ENCODE data around the gene NR3C1.

The NR3C1 gene

GRCh38 chr5:143443330-143443729, 39.8 kb upstream of the NR3C1 start:
- no peak for DNase-seq (ENCODE audit: low read depth)
- H3K4me3 ChIP-seq (ENCODE audit: low read length) = no peak overlapping the region
- no peak for TF ChIP-seq CTCF (conservative IDR thresholded peaks at IDR 0.05; ENCODE audit: low read length)

- no peak overlapping the region for H3K4me3 ChIP-seq (ENCODE audit: low read length)
- peak; percentile 52 for DNase-seq (ENCODE audit: low read depth)
- no peak for TF ChIP-seq CTCF (conservative IDR thresholded peaks at IDR 0.05; ENCODE audit: low read length)
These were observed 38.9 kb upstream of the NR3C1 start for GRCh38 chr5:143442385-143442784.

GRCh38 chr5:143440448-143441115, 37.1 kb upstream of the NR3C1 start:
- DNase-seq (ENCODE audit: low read depth) = peak; percentile 40
- no peak for TF ChIP-seq CTCF (conservative IDR thresholded peaks at IDR 0.05; ENCODE audit: low read length)
- no peak overlapping the region for H3K4me3 ChIP-seq (ENCODE audit: low read length)

GRCh38 chr5:143437666-143438273, 34.3 kb upstream of the NR3C1 start:
- TF ChIP-seq CTCF (conservative IDR thresholded peaks at IDR 0.05; ENCODE audit: low read length) = no peak
- DNase-seq (ENCODE audit: low read depth) = no peak

GRCh38 chr5:143436871-143437270, 33.4 kb upstream of the NR3C1 start:
- DNase-seq (ENCODE audit: low read depth) = no peak
- no peak for TF ChIP-seq CTCF (conservative IDR thresholded peaks at IDR 0.05; ENCODE audit: low read length)

More at GRCh38 chr5:143437666-143438273, 34.3 kb upstream of the NR3C1 start:
- H3K4me3 ChIP-seq (ENCODE audit: low read length) = no peak overlapping the region

GRCh38 chr5:143435210-143435657, 31.7 kb upstream of the NR3C1 start:
- no peak for DNase-seq (ENCODE audit: low read depth)
- H3K4me3 ChIP-seq (ENCODE audit: low read length) = no peak overlapping the region
- TF ChIP-seq CTCF (conservative IDR thresholded peaks at IDR 0.05; ENCODE audit: low read length) = no peak

More at GRCh38 chr5:143436871-143437270, 33.4 kb upstream of the NR3C1 start:
- no peak overlapping the region for H3K4me3 ChIP-seq (ENCODE audit: low read length)
